Prostate gland (tissue), 2 donors: ENCODE measurements around the gene GRM6. TPM values are rescaled to one million over a fixed set of nuclear protein-coding genes. Genes with fewer than 3 reads are reported as not detected.

ENCODE experiments used
- DNase-seq: peaks from one replicate; pipeline ENCODE4 v3.0.0-alpha.2; 2019; ENCODE audit warnings: low spot score
- H3K27ac ChIP-seq, 2 donors: fragments of 200-600 bp; sonication (generic); 2 replicates each; pipeline ENCODE4 v1.5.1; 2017 to 2019
- H3K27me3 ChIP-seq: fragments of 200-600 bp; sonication (generic); replicated peaks from 2 replicates; pipeline ENCODE4 v1.5.1; 2019; ENCODE audit not compliant: insufficient read depth
- H3K36me3 ChIP-seq, 2 donors: fragments of 200-600 bp; sonication (generic); 1 replicate in 1 of 2; 2 replicates in 1 of 2; pipeline versions ENCODE4 v1.5.1 to v1.8.1; 2017 to 2019
- H3K4me1 ChIP-seq: fragments of 200-600 bp; sonication (generic); replicated peaks from 2 replicates; pipeline ENCODE4 v1.5.1; 2019
- H3K4me3 ChIP-seq, 2 donors: fragments of 200-600 bp; sonication (generic); 2 replicates each; pipeline ENCODE4 v1.5.1; 2017 to 2019
- H3K9me3 ChIP-seq: fragments of 200-600 bp; sonication (generic); 2 replicates; pipeline ENCODE4 v1.5.1; 2017
- POLR2A ChIP-seq: fragments of 450-650 bp; IDR thresholded peaks from one replicate; pipeline ENCODE4 v1.6.1; 2016; ENCODE audit warnings: antibody characterized with exemption, mild to moderate bottlenecking
- POLR2AphosphoS5 ChIP-seq: sonication (generic); formaldehyde crosslinking; IDR thresholded peaks from one replicate; pipeline ENCODE4 v1.6.1; 2017; ENCODE audit warnings: antibody characterized with exemption
- WGBS: methylation state at CpG from one replicate; pipeline ENCODE4 v1.1.5; 2018; 5-methylcytosine and 5-hydroxymethylcytosine counted together
- intact Hi-C: fragments of 100-400 bp; cut with DNase I; formaldehyde crosslinking; loops from one replicate; pipeline ENCODE4 v1.14.2; 2022
- total RNA-seq, 2 donors: library from RNA; depleted of rRNA; stranded (reverse); fragments of >200 nt; gene quantifications; one replicate each; pipeline ENCODE4 v1.1.0, GENCODE V29; 2016
- TF ChIP-seq, protein P1 (sequence below), 4 experiments: fragments of 200-600 bp in 2 of 4; fragments of 450-650 bp in 2 of 4; sonication (generic) in 2 of 4; IDR thresholded peaks; 1 replicate in 3 of 4; 2 replicates in 1 of 4; pipeline ENCODE4 v1.5.1; 2016 to 2019; ENCODE audit warnings: antibody characterized with exemption in 4 of 4, mild to moderate bottlenecking in 2 of 4, moderate library complexity in 2 of 4

GRM6 gene
- total RNA-seq, 2 donors from 2014 or later = 0.23 TPM; not detected in 1

DNA sequence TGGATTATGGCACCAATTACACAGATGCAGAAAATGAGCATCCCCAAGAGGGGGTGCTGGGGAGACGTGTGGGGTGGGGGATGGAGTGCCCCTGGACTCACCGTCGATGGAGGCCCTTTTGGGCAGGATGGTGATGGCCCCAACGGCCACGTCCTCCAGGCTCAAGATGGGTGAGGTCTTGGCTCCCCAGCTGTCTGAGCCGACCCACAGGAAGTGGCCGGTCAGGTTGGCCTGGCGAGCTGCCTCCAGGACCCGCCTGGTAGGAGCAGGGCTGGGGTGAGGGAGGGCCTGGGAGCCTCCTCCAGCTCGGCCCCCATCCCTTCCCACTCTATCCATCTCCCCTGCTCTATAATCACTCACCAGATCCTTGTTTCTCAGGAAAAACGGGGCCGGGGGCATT, 4.6 kb downstream of the GRM6 start:
- intact Hi-C loops = no loop called here
- no peak for DNase-seq
- no peak overlapping the region for H3K4me3 ChIP-seq
- no peak for TF ChIP-seq POLR2AphosphoS5
- TF ChIP-seq POLR2A = no peak
- 90% methylated on average over 12 of the region's 12 CpGs for WGBS
- H3K27ac ChIP-seq = no peak overlapping the region
- H3K36me3 ChIP-seq = no peaks in the 10 kb centered on the region
- H3K4me1 ChIP-seq = no peaks in the 10 kb centered on the region
- H3K9me3 ChIP-seq = no peaks in the 10 kb centered on the region
- H3K27me3 ChIP-seq = peaks cover 2% of the 10 kb centered on the region

DNA sequence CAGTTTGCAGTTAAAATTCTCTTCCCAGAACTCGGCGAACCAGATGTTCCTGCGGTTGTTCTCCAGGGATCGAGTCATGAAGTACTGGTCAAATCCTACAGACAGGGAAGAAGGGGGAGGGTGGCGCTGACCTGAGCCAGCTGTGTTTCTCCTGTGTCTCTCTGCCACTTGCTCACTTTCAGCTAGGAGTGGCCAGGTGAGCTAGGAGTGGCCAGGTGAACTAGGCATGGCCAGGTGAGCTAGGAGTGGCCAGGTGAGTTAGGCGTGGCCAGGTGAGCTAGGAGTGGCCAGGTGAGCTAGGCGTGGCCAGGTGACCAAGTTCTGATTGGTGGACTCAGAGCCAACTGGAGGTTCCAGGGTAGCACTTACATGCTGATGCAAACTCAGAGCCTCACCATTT, 5.8 kb downstream of the GRM6 start:
- Histone ChIP-seq H3K36me3 (no peaks in the 10 kb centered on the region), H3K4me1 (no peaks in the 10 kb centered on the region), H3K4me3 (no peak overlapping the region), H3K27ac (no peak overlapping the region), H3K27me3 (no peaks in the 10 kb centered on the region), H3K9me3 (no peaks in the 10 kb centered on the region)
- TF ChIP-seq POLR2A (no peak), POLR2AphosphoS5 (no peak)
- TF ChIP-seq, protein P1, sequence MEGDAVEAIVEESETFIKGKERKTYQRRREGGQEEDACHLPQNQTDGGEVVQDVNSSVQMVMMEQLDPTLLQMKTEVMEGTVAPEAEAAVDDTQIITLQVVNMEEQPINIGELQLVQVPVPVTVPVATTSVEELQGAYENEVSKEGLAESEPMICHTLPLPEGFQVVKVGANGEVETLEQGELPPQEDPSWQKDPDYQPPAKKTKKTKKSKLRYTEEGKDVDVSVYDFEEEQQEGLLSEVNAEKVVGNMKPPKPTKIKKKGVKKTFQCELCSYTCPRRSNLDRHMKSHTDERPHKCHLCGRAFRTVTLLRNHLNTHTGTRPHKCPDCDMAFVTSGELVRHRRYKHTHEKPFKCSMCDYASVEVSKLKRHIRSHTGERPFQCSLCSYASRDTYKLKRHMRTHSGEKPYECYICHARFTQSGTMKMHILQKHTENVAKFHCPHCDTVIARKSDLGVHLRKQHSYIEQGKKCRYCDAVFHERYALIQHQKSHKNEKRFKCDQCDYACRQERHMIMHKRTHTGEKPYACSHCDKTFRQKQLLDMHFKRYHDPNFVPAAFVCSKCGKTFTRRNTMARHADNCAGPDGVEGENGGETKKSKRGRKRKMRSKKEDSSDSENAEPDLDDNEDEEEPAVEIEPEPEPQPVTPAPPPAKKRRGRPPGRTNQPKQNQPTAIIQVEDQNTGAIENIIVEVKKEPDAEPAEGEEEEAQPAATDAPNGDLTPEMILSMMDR (IDR thresholded peaks at IDR 0.05) = no peak
- WGBS = 98% methylated on average over 7 of the region's 7 CpGs
- intact Hi-C loops = no loop called here
- DNase-seq = no peak

DNA sequence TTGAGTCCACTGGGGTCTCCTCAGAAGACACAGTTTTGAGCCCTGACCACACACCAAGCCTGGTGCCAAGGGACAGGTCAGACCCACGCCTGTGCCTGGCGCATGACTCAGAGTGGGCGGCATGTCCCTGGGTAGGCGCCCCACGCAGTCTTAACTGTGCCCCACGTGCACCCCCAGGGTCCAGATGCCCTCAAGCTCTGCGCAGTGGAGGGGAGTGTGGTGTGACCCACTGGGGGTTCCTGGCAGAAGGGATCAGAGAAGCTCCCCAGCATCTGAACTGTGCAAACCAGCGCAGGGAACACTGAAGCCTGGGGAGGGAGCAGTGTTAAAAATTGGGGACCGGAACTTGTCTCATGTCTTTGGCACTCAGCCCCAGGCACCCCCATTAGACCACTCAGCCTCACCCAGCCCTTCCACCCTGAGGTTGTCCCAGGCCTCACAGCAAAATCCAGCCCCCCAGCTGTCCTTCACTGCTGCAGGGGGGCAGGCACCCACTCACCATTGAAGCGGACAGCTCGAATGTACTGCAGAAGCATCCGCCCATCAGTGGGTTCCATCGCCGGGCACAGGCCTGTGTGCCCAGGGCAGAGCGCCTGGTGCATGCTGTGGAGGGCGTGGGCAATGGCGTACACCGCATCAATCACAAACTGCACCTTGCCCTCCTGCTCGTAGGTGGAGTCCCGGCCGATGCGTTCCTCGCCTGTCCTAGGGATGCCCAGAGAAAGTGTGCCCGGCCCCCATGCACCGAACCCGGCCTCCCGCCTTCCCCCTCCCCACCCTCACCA, 6.5 kb downstream of the GRM6 start:
- WGBS = 91% methylated on average over 26 of the region's 27 CpGs
- Histone ChIP-seq H3K4me3 (no peak overlapping the region), H3K27me3 (no peaks in the 10 kb centered on the region), H3K27ac (no peak overlapping the region), H3K36me3 (no peaks in the 10 kb centered on the region), H3K4me1 (no peaks in the 10 kb centered on the region), H3K9me3 (no peaks in the 10 kb centered on the region)
- DNase-seq = no peak
- intact Hi-C loops = no loop called here
- TF ChIP-seq POLR2A = no peak
- TF ChIP-seq POLR2AphosphoS5 = no peak
- TF ChIP-seq, protein P1 (IDR thresholded peaks at IDR 0.05) = no peak

DNA sequence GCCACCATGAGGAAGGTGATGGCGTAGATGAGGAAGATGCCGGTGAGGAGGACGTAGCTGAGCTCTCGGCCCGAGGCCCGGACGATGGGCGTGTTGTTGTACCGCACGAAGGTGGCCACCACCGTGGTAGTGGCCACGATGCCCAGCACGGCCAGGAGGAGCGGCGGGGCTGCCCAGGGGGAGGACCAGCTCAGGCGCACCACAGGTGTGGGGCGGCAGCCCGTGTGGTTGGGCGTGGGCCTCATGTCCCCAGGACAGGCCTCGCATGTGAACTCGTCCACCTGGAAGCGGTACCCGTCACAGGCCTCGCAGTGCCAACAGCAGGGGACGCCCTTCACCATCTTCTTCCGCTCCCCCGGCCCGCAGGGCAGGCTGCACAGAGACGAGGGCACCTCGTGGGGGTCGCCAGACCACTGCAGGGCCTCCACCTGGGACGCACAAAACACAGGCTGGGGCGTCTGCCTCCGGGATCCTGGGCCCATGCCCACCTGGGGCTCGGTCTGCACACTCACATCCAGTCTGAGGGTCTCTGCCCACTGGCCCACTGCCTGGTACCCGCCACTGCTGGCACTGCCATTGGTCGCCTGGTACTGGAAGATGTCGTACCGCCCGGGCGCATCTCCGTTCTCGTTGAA, 8.7 kb downstream of the GRM6 start:
- intact Hi-C loops = no loop called here
- TF ChIP-seq, protein P1 (IDR thresholded peaks at IDR 0.05) = no peak
- TF ChIP-seq POLR2A = no peak
- no peak for TF ChIP-seq POLR2AphosphoS5
- Histone ChIP-seq H3K4me3 (no peak overlapping the region), H3K36me3 (no peaks in the 10 kb centered on the region), H3K9me3 (no peaks in the 10 kb centered on the region), H3K4me1 (no peaks in the 10 kb centered on the region), H3K27ac (no peak overlapping the region), H3K27me3 (no peaks in the 10 kb centered on the region)
- 96% methylated on average over 41 of the region's 43 CpGs for WGBS
- DNase-seq = no peak

DNA sequence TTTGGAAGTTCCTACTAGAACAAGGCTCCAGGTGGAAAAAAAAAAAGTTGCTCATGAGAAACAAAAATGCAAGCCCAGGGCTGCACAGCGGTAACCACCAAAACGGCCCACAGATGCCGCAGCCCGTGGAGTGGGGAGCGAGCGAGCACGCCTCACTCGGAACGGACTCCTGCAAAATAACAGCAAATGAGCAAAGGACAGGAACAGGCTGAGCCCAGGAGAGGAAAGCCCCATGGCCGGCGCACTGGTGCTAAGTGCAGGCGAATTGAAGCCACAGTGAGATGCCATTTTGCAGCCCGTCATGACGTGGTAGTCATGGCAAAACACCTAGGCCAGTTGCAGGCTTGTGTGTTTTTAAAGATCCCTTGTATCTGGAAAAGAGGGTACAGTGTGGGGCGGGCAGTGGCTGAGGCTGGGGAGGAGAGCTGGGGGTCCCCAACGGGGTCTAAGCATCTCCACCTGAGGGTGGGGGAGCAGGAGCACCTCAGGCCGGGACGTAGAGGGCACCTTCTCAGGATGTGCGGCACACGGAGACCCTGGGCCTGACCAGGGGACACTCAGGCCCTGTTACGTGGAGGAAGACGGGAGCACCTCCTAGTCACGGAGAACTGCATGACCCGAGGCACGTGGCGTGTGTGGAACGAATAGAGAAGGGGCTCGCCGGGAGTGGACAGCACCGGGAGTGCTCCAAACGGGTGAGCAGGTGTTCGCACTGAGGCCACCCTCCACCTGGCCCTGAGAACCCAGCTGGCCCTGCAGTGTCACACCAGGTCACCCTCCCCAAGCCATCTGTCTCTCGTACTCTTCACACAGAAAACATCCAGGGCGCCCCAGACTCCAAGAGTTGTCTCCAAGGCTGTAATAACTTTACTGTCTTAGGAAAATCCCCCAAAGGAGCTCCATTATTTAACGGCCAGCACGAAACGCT, 10.7 kb downstream of the GRM6 start:
- H3K4me1 ChIP-seq = no peaks in the 10 kb centered on the region
- no peaks in the 10 kb centered on the region for H3K27me3 ChIP-seq
- H3K9me3 ChIP-seq = no peaks in the 10 kb centered on the region
- H3K27ac ChIP-seq = no peak overlapping the region
- no peak for TF ChIP-seq POLR2AphosphoS5
- no peak for TF ChIP-seq POLR2A
- TF ChIP-seq, protein P1 (IDR thresholded peaks at IDR 0.05) = no peak
- no peak overlapping the region for H3K4me3 ChIP-seq
- DNase-seq = no peak
- intact Hi-C loops = no loop called here
- H3K36me3 ChIP-seq = no peaks in the 10 kb centered on the region
- 96% methylated on average over 37 of the region's 37 CpGs for WGBS
